SK-N-MC (cell line): Measurements from ENCODE around the gene MACROD2.

Experiments used
- EZH2 ChIP-seq: fragments of 200-600 bp; sonication (generic); IDR thresholded peaks from one replicate; pipeline ENCODE4 v1.6.1; 2017; ENCODE audit warnings: antibody characterized with exemption
- POLR2AphosphoS5 ChIP-seq: IDR thresholded peaks from 2 replicates; pipeline ENCODE4 v1.6.1; 2012; ENCODE audit warnings: mild to moderate bottlenecking, low read depth, low read length, borderline replicate concordance

DNA sequence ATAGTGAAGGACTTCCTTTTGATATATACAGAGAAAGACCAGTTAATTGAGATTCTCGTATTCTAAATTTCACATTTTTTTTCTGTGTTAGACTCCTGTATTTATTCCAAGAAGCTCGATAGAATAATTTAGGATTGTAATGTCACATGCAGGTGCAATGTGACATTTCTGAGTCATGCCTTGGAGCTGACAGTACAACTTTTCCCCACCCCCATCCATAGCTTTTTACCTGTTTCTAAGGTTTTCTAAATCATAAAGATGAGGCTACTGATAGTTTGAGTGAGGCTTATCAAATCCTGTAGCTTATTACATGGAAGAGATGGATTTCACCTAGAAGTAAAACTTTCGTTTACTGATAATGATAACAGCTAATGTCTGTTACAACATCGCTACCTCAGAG is 304.5 kb downstream of the MACROD2 start:
- TF ChIP-seq EZH2, result no peak
- no peak for TF ChIP-seq POLR2AphosphoS5
